LoVo (cell line): Measurements from ENCODE around the gene CCDC88C.
"Not testable (repeated sequence)": the region's sequence is repeated elsewhere in the genome, so short reads cannot be mapped to it uniquely, and the experiment has no call there.

Source experiments
- DNase-seq: peaks from one replicate; pipeline ENCODE4 v3.0.0-alpha.2; 2016; ENCODE audit warnings: low spot score

CCDC88C gene

GRCh38 chr14:91249841-91250616 is 167.6 kb downstream of the CCDC88C start:
- no peak for DNase-seq

- no peak for DNase-seq
Measured at GRCh38 chr14:91246051-91246852, 171.4 kb downstream of the CCDC88C start.

- not testable (repeated sequence) for DNase-seq
Measured at GRCh38 chr14:91245616-91246015, 172.0 kb downstream of the CCDC88C start.

DNA sequence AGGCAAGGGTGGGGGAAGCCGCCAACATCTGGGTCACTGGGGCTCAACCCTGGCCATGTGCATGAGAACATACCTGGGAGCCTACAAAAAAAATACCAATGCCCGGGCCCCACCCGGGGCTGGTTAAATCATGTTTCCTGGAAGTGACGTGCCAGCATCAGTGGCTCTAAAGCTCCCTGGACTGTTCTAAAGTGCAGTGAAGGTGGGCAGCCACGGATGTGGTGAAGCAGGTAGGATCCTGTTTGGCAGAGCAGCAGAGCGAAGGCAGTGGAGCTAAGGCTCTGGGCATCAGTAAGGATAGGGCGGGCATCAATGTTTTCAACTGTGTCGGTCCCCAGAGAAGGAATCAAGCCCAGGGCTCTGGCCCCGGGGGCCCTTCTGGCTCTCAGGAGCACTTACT is 172.6 kb downstream of the CCDC88C start:
- DNase-seq, result no peak

DNA sequence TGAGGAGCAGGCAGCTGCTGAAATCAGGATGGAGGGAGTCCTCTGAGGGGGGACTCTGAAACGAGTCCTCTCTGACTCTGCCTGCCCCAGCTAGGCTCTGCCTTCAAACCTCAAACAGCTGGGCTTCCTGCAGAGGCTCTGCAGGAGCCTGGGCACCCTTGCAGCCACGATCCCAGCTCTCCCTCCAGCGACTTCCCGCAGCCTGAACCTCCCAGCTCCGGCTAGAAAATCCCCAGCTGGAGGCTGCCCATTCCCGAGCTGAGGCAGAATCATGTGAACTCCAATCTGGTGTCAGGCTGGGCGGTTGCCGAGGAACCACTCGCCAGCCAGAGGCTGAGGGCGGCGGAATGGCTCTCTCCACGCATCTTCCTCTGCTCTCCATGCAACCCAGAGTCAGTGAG is 173.1 kb downstream of the CCDC88C start, which contains the start of gene GPR68:
Gene GPR68 (minus strand): TSS at position 204 of the 401 bp plus-strand sequence. CDS start 9,654 bp downstream, outside the sequence.
- DNase-seq, result no peak

GRCh38 chr14:91243074-91243471 is 174.5 kb downstream of the CCDC88C start:
- DNase-seq, result no peak

DNA sequence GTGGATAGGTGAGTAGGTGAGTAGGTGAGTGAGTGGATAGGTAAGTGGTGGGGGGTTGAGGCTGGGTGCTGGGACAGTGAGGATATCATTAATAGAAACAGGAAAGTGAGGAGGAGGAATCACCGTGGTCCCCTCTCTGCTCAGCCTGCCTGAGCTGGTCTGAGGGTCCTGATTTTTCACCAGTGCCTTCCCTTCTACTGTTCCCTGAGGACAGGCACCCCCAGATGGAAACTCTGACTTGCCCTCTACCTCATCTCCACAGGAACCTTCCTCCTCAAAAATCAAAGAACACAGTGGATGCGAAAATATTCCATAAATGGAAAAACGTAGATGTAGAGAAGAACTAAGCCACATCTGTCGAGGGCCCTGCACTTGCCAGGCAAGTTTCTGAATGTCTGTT is 175.0 kb downstream of the CCDC88C start:
- no peak for DNase-seq

GRCh38 chr14:91241863-91242262 is 175.8 kb downstream of the CCDC88C start:
- no peak for DNase-seq

GRCh38 chr14:91238661-91239060 is 179.0 kb downstream of the CCDC88C start:
- DNase-seq, result no peak

- no peak for DNase-seq
Measured at GRCh38 chr14:91238085-91238484, 179.5 kb downstream of the CCDC88C start.

DNA sequence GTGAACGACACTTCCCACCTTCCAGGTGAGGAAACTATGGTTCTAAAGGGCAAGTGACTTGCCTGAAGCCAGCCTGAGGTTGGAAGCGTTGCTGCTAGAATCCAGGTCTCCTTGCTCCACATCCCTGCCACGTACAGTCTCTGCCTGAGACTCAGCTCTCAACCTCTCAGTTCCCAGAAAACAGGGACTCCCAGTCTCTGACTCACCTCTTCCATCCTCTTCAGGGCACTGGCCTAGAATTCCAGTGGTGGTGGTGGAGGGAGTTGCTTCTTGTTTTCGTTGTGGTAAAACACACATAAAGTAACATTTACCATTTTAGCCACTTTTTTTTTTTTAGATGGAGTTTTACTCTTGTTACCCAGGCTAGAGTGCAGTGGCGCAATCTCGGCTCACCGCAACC is 180.4 kb downstream of the CCDC88C start:
- no peak for DNase-seq

GRCh38 chr14:91235841-91236240 is 181.8 kb downstream of the CCDC88C start:
- DNase-seq, result no peak

DNA sequence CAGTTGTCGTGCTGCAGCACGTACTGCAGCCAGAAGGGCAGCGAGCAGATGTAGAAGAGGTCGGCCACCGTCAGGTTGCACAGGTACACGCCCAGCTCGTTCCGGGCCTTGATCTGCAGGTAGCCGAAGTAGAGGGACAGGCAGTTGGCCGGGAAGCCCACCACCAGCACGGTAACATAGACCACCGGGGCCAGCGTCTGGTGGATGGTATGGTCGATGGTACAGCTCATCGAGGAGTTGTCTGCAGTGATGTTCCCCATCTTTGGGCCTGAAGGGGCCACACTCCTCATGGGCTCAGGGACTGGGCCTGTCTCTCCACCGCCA is 182.9 kb downstream of the CCDC88C start:
- no peak for DNase-seq

DNA sequence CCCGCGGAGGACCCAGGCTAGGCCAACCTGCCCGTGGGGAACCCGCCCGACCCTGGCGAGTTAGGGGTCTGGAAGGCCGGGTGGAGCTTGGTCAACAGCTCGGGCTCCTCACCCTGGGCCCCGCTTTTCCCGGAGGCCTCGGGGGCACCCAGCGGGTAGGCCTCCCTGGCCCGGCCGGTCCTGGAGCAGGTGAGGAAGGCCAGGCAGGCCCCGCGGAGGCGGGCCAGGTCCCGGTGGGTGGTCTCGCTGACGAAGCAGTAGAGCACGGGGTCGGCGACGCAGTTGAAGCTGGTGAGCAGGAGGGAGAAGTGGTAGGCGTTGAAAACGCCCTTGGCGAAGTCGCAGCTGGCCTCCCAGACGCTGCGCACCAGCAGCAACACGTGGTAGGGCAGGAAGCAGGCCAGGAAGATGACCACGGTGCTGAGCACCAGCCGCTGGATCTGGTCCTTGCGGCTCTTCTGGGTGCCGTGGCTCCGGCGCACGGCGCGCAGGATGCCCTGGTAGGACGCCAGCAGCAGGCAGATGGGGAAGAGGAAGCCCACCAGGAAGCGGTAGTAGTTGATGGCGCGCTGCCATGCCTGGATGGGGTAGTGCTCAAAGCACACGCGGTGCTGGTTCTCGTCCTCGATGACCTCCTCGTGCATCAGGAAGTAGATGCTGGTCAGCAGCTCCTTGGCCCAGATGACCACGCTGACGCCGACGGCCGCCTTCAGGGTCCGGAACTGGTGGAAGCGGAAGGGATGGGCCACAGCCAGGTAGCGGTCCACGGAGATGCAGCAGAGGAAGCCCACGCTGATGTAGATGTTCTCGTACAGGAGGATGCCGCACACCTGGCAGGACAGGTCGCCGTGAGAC is 183.5 kb downstream of the CCDC88C start:
- no peak for DNase-seq

- DNase-seq, result no peak
Measured at GRCh38 chr14:91232603-91233002, 185.0 kb downstream of the CCDC88C start.

DNA sequence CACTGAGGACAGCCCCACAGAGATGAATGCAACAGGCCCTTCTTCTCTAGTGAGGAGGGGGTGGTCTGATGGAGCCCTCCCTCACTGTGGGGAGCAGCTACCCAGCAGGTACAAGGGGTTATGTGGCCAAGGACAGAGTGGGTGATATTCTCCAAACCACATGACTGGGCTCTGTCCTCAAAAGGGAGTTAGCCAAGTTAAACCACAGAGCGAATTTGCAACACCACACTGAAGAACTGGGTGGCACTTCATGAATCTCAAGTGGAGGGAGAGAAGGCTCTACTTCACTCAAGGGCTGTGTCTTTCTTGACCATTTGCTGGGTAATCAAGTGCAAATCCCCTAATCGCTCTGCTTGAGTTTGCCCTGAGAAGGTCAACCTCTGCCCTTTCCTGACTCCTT is 185.6 kb downstream of the CCDC88C start:
- no peak for DNase-seq

GRCh38 chr14:91231446-91231845 is 186.2 kb downstream of the CCDC88C start:
- no peak for DNase-seq

- DNase-seq, result no peak
Measured at GRCh38 chr14:91230397-91231035, 187.1 kb downstream of the CCDC88C start.

DNA sequence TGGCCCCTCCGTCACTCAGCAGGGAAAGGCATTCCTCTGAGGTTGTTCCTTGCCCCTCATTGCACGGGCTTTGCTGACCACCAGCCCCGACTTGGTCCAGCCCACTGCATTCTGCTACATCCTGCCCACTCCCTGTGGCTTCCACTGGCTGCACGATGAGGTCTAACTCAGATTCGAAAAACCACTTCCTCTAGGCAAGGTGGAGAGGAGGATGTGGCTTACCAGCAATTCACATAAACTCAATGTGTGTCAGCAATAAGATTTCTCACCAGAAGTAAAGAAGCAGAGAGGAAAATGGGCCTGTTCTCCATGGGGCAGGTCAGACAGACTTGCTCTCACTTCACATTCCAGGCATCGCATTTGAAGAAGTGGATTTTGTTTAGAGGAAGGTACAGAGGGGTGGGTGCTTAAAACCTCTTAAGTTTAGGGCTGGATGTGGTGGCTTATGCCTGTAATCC is 187.8 kb downstream of the CCDC88C start:
- DNase-seq, result no peak

- DNase-seq, result no peak
Measured at GRCh38 chr14:91229005-91229382, 188.6 kb downstream of the CCDC88C start.

GRCh38 chr14:91228112-91229004 is 189.3 kb downstream of the CCDC88C start:
- no peak for DNase-seq
